UCSD-AML1 (cell line): ENCODE measurements around the gene SGTA.
A peak's percentile ranks its signal among the peaks of the same experiment; 100 is the strongest.

Experiments used
- DNase-seq: peaks from one replicate; lab custom pipeline; 2025; ENCODE audit not compliant: unreplicated experiment; lab: John Stamatoyannopoulos, UW

The SGTA gene

DNA sequence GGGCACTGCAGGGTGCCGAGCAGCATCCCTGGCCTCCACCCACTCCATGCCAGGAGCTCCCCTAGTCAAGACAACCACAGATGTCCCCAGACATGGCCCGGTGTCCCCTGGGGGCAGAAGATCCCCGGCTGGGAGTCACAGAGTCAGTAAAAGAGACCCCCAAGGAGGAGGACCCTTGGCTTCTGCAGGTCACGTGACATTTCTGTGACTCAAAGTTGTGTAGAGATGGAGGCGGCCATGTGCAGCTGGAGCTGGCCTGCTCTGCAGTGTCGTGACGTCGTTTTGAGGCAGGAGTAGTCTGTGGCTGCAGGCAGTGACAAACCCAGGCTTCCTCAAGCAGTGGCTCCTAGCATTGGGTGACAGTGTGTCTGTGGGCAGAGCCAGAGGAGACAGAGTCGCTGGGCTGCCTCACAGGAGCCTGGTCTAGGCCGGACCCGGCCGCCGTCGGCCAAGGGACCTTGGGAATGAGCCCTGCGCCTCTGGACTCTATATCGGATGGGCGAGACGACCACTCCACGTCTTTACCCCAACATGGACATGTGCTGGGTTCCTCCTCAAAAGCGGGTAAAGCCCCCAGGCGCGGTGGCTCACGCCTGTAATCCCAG lies 54.2 kb downstream of the SGTA start:
- DNase-seq: no peak

DNA sequence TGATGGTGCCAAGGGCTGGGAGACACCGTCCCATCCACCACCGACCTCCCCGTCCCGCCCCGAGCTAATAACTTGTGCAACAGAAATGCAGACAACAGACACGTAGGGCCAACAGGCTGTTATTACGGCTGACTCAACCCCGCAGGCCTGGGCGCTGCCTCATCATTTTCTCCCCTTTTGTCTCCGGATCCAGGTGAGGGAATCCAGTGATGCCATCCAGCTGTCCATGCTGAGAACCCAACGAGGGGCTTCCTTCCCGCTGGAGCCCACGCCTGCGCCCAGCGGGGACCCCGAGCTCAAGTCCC lies 55.5 kb downstream of the SGTA start:
- no peak for DNase-seq

DNA sequence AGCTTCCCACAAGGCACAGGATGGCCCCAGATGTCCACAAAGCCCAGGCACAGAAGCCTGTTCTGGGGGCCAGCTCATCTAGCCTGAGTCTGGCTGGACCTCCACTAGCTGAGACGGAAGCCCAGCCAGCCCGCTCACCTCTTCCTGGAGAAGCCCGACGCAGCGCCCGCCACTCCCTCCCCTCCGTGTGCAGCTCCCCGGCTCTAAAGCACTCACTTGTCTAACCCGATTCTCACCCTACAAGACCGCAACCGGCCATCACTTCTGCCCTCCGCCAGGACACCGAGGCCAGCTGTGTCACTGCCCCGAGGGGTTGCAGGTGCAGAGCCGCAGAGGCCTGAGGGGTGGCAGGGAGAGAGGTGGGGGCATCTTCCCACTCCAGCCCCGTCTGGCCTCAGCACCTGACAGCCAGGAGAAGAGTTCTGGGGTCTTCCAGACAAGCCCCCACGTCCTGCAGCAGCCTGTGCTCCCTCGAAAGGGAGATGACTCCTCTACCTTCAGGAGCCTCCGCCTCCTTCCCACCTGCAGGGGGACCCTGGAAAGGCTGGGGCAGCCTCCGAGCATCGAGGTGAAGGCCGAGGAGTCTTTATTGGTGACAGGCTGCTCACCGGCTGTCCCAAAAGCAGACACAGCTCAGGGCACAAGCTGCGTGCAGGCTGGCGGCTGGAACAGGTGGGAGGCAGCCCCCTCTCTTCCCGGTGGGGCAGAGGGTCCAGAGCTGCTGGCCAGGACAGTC lies 56.0 kb downstream of the SGTA start:
- no peak for DNase-seq

DNA sequence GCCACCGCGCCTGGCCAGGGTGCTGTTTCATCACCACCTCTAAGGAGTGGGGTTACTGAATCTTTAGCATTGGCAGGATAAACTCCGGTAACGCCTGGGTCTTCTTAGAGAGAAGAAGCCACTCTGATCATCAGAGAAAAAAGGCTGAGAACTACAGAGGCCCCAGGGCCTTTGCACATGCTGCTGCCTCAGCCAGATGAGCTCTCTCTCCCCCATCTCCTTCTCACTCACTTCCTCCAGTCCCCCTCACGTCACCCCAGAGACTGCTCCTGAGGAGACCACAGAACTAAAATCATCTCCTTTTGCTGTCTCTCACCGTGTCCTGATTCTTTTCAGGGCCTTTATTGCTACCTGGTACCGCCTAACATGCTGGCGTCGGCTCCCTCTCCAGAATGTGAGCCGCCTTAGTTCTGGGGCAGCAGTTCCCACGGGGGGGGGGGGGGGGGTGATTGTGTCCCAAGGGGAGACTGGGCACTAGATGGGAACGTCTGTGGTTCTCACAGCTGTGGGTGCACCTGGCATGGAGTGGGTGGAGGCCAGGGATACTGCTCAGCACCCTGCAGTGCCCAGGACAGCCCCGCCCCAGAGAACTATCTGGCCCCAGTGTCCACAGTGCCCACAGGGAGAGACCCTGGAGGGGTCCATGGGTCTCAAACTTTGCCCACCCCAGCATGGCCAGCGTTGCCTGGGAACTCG lies 56.8 kb downstream of the SGTA start:
- DNase-seq: no peak

DNA sequence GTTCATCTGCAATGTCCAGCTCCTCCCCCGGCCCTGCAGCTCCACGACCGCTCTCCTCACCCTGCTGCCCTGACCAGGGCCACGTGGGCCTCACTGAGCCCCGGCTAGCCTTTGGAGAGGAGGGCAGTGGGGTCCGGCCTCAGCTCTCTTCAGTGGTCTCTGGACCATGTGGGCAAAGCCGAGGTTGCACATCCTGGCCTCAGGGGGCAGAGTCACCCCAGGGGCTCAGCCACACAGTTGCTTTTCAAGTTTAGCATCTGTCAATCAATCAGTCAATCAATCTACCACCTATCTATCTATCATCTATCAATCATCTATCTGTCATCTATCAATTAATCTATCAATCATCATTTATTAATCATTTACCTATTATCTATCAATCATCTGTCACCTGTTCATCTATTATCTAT lies 58.9 kb downstream of the SGTA start:
- DNase-seq: no peak

DNA sequence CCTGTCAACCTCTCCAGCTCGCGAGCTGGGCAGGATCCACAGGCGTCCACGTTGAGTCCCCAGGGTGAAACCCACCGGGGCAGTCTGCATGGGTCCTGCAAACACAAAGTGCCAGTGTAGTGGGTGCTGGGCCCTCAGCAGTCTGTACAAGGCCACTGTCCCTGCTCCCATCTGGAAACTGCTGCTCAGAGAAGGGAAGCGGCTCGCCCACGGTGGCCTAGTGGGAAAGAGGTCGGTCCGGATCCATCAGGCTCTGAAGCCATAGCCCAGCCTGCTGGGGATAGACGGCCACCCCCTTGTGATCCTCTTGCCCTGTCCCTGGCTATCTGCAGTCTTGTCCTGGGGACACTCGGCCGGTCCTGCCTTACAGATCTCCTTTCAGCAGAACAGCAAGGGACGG lies 59.3 kb downstream of the SGTA start:
- no peak for DNase-seq

DNA sequence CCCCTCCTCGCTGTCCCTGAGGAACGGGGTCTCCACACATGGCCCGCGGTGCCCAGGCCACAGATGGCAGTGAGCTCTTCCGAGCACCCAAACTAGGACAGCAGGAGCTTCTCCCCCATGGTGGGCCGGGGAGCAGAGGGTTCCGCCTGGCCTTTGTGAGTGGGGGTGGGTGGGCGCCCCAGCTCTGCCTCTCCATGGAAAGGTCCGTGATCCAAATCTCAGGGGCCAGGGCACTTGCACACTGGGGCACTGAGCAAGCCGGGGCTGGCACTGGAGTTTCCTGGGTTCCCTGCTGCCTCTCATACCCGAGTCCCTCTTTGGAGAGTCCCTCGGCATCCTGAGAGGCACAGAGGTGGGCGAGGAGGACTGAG lies 59.7 kb downstream of the SGTA start:
- DNase-seq: no peak

DNA sequence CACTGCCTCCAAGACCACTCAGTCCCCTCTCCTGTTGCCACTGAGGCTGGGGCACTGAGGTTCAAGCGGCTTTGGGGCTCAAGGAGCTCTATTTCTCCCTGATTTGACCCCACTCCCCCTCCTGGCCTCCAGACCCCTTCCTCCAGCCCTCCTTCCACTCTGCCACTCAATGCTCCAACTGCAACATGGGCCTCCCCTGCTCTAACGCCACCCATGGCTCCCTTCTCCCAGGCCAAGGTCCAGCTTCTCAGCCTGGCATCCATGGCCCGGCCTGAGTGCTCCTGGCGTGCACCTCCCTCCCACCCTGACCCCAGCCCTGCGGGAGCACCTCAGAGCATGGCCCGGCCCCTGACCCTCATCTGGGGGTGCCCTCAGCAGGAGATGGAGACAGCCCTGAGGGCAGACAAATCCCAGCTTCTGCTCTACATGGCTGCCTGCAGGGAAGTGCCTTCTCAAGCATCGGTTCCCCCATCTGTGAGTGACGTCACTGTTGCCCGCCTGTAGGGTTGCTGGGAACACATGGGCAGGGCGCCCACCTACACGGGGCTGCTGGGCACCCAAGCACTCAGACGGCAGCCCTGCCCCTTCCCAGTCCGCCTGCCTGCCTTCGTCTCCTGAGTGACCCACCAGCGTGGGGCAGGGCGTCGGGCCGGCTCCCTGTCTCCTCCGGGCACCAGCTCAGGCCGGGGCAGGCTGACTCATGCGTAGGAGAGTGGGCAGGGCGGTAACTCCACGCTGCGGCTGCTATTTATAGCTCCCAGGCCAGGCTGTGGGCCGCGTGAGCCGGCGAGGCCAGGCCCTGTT lies 60.3 kb downstream of the SGTA start:
- DNase-seq: peak; percentile 72

DNA sequence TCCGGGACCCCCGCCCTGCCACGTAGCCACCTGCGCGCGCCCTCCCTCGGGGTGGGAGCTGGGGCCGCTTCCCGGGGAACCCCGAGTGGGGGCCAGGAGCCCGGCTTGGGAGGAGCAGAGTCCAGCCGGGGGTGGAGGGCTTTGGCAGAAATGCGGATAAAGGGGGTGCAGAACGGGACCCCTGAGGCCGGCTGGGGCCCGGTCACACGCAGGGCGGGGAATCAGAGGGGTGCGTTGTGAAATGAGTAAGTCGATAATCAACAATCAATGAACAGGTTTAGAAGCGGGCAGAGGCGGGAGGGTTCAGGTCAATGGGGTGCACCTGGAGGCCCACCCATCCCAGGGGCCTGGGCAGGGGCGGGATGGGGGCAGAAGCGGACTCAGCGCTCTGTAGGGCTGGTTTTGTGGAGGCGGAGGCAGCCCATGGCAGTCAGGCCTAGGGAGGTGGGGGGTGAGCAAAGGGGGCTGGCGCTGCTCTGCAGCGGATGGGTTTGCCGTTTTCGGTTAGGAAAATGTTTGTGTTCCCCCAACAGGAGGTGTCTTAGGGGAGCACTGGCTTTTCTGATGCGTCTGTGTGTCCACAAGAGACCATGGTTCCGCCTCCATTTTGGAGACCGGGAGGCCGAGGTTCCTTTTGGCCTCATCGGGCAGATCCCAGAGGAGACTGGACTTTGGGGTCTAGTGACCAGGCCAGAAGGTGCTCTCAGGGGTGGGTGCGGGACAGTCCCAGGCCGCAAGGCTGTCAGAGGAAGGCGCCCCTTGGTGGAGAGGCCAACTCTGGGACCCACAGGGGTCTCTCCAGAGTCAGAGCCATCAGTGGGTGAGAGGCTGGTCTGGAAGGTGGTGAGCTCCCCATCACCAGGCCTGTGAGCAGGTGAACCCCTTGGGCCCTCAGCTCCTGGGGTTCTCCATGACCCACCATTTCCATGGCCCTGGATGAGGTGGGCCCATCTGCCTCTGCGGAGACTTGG lies 61.2 kb downstream of the SGTA start:
- DNase-seq: no peak

DNA sequence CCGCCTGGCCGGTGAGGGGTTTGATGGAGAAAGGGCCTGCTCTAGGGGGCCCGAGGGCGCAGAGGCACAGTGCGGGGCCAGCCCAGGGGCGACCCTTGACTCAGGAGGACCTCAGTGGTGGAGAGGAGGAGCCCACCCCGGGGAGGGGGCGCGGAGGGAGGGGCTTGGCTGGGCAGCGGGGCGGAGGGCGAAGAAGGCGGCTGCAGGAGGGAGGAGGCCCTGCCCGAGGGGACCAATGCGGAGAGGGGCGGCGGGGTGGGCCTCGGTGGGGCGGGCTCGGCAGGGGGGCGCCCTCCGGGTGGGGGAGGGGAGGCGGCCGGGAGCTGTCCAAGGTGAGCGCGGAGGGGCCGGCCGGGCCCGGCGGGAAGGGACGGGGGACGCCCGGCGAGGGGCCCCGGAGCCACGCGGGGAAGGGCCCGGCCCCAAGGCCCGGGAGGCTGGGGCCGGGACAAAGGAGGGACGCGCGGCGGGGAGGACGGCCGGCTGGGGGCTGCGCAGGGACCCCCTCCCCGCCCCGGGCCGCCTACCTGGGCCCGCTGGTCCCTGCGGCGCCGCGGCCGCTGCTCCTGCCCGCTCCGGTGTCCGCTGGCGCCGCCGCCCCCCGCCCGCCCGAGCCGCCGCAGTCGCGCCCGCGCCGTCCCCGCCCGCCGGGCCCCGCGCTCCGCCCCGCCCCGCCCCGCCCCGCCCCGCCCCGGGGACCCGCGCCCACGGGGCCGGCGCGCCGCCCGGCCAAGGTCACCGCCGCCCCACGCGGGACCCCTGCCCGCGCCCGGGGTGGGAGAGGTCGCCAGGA lies 62.1 kb downstream of the SGTA start, which contains the start of gene DIRAS1:
Gene DIRAS1, minus strand, starts transcription at position 596 of the 793 bp plus-strand sequence. CDS start 3,566 bp downstream, outside the sequence.
- DNase-seq: no peak

DNA sequence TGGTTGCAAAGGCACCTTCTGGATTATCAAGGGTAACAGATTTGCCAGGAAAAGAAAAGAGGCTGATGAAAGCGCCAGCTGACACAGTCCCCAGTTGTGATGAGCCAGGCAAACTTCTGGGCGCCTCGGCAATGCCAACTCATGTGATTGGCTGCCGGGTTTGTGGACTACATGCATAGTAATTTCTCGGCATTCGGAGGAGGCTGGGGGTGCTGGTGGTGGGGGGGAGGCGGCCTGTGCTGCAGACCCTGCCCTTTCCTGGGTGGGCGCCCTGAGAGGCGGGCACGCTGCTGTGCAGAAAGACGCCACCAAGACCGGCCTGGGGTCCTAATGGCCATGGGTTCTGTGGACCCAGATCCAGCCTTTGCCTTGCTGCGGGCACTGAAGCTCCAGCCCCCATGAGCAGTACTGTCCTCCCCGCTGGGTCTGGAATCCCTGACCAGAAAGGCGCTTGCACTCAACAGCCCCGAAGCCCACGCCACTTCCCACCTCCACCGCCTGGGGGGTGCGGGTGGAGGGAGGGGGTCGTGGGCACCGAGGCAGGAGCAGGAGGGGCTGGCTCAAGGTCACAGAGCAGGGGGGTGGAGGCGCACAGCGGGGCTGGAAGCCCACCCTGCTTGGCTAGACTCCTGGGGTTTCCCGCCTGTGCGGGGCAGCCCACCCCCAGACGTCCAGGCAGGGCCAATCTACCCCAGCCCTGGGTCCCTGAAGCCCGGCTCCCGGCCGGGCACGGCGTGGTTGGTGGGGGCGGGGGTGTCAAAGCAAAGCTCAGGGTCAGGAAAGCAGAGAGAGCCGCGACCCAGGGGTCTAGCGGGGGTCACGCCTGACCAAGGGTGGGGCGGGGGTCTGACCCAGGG lies 62.9 kb downstream of the SGTA start:
- DNase-seq: no peak

DNA sequence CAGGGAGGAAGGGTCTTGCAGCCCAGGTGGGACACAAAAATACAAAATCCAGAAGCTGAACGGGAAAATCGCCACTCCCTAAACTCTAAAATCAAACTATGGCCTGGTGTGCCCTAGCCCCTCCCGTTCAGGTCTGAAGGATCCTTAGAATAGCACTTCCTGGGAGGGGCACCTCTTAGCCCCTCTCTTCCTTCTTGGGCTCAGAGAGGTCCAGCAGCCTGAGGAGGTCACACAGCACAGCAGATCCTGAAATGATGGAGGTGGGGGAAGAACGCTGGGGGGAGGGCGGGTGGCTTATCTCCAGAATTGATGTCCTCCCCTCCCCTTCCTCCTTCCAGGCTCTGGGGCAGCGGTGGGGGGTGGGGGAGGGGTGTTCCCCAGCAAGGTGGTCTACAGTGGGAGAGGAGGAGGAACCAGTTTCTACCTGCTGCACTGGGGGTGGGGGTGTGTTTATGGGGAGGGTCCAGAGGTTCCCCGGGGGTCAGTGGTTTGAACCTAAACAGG lies 63.8 kb downstream of the SGTA start:
- DNase-seq: no peak

DNA sequence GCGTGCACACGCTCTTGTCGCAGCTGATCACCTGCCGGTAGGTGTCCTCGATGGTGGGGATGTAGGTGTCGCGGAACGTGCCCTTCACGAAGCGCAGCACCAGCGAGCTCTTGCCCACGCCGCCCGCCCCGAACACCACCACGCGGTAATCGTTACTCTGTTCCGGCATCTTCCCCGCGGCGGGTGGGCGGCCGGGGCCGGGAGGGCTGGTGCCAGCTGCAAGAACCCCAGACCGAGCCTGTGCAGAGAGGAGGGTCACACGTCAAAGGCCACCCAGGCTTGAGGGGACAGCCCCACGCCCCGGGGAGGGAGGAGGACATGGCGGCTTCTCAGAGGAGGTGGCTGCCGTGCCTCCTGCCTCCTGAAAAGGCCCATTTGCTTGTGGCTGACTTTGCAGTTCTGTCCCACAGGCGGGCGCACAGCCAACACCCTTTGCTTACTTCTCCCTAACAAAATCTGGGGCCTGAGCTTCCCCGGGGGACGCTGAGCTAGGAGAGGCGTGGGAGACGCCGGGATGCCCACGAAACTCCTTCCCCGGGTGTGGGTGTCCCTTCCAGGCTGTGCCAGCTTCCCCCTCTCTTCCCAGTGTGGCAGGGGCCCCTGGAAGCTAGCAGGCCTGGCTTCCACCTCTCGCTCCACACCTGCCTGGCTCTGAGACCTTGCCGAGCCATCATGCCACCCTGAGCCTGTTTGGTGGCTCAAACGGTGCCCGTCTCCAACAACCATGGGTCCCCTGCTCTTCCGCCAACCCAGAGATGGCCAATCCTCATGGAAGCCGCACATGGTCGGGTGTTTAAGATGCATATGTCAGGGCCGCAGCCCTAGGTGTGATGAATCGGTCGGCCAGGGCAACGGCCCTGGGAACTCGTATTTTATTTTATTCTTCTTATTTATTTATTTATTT lies 65.2 kb downstream of the SGTA start:
- no peak for DNase-seq

DNA sequence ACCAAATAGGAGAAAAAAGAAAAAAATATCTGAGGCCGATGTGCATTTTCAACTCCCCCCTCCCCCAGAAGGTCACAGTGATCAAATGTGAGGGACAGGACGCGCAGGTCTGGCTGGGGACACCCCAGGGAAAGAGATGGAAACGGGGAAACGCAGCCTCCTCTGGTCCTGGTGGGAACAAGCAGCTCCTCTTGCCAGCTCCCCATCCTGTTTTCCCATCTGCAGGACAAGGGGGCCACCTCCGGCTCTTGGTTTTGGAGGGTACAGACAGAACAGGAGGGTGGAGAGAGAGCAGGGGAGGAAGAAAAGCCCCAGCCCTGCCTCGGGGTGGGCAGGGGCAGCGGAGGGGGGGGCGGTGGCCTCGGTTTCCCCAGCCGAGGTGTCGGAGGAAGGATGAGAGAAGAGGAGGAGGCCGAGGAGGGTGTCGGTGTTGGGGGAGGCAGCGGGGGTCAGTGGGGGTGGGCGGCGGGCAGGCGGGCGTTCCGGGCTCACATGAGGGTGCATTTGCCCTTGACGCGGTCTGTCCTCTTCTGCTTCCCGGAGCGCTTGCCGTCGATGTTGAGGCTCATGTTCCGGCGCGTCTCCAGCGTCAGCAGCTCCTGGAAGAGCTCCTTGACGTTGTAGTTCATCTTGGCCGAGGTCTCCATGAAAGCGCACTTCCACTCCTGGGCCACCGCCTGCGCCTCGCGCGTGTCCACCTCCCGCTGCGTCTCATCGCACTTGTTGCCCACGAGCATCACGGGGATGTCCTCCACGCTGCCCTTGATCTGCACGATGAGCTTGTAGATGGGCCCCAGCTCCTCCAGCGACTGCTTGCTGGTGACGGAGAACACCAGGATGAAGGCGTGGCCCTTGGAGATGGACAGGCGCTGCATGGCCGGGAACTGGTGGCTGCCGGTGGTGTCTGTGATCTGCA lies 66.1 kb downstream of the SGTA start:
- DNase-seq: no peak

DNA sequence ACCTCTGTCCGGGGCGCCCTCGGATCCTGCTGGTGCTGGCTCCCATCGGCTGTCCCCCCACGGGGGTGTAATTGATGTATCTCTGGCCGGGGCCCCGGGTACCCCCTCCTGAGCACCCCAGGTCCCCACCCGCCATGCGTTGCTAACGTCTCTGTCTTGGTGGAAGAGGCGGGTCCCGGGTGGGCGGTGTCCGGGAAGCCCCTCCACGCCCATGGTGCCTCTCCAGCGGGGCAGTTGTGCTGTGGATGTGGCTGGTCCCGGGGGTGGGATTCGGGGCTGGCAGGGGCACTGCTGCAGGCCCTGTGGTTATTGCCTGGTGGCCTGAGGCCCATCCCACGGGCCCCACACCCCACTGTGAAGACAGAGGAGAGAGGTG lies 66.8 kb downstream of the SGTA start:
- no peak for DNase-seq

DNA sequence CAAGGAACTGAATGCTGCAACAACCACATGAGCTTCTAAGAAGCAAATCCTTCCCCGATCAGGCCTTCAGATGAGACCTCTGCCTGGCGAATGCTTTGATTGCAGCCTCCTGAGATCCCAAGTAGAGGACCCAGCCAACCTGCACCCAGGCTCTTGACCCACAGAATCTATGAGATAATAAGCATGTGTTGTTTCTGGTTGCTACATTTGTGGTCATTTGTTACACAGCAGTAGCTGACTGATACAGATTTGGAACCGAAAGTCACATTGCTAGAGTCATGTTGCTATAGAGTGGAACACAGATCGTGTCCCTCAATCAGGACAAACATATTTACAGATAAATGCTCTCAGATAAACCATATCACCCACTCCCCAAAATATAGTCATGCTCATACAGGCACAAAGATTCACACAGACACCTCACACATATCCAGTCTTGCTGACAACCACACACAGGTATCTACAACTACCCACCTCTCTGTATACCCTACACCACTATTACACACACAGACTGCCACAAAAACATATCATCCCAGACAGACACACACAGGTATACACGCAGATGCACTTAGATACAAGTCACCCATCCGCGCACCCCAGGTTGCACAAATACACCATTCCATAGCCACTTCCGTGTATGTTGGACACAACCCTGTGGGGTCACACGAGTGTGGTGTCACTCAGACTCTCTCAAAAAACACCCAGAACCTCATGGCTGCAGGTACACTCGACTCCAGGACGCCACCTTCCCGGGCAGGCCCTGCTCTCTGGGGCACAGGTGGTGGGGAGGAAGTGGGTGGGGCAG lies 67.4 kb downstream of the SGTA start:
- no peak for DNase-seq
